Keratinocyte (primary cell): ENCODE data around the gene WNT9A. TPM values are rescaled to one million over a fixed set of nuclear protein-coding genes. Genes with fewer than 3 reads are reported as not detected.

Experiments
- DNase-seq: peaks from one replicate; pipeline ENCODE4 v3.0.0-alpha.2; 2011; ENCODE audit warnings: low read depth, missing footprints, low spot score
- FAIRE-seq: peaks from 2 replicates; lab custom pipeline; 2011; peaks lifted over from hg19 to GRCh38; lab: Jason Lieb, UNC
- H2AFZ ChIP-seq: 2 replicates; pipeline ENCODE4 v1.6.0; 2012; ENCODE audit warnings: low read length, control low read depth, inconsistent platforms; ENCODE audit not compliant: control insufficient read depth
- H3K27ac ChIP-seq: 2 replicates; pipeline ENCODE4 v1.5.1; 2011; ENCODE audit warnings: low read length; ENCODE audit not compliant: control insufficient read depth, insufficient read depth
- H3K27me3 ChIP-seq: 3 replicates; pipeline ENCODE4 v1.6.0; 2011; ENCODE audit warnings: low read length; ENCODE audit not compliant: control insufficient read depth, insufficient read depth; ENCODE audit errors: extremely low read depth
- H3K36me3 ChIP-seq, 2 experiments: 2 replicates in 1 of 2; 3 replicates in 1 of 2; pipeline ENCODE4 v1.5.1; 2011; ENCODE audit warnings: low read length in 2 of 2, mild to moderate bottlenecking in 1 of 2; ENCODE audit not compliant: control insufficient read depth in 2 of 2, insufficient read depth in 2 of 2; ENCODE audit errors: extremely low read depth in 1 of 2
- H3K4me1 ChIP-seq: 3 replicates; pipeline ENCODE4 v1.5.1; 2011; ENCODE audit warnings: low read length; ENCODE audit not compliant: control insufficient read depth, insufficient read depth; ENCODE audit errors: extremely low read depth
- H3K4me2 ChIP-seq: 3 replicates; pipeline ENCODE4 v1.6.0; 2011; ENCODE audit warnings: low read depth, low read length; ENCODE audit not compliant: control insufficient read depth, insufficient read depth; ENCODE audit errors: extremely low read depth
- H3K4me3 ChIP-seq, 3 experiments: fragments of 200-600 bp in 1 of 3; sonication (generic) in 1 of 3; 2 replicates in 2 of 3; 3 replicates in 1 of 3; pipeline ENCODE4 v1.5.1; 2011 to 2016; ENCODE audit warnings: low read length in 3 of 3, mild to moderate bottlenecking in 3 of 3, control low read depth in 2 of 3, inconsistent platforms in 1 of 3, low read depth in 1 of 3, mixed read lengths in 1 of 3, mixed run types in 1 of 3, moderate library complexity in 1 of 3; ENCODE audit not compliant: control insufficient read depth in 2 of 3, insufficient read depth in 2 of 3; ENCODE audit errors: extremely low read depth in 1 of 3
- H3K79me2 ChIP-seq: 2 replicates; pipeline ENCODE4 v1.6.0; 2012; ENCODE audit warnings: low read length; ENCODE audit not compliant: control insufficient read depth, insufficient read depth
- H3K9ac ChIP-seq: 3 replicates; pipeline ENCODE4 v1.6.0; 2011; ENCODE audit warnings: low read length; ENCODE audit not compliant: control insufficient read depth, insufficient read depth; ENCODE audit errors: extremely low read depth
- H3K9me1 ChIP-seq: 3 replicates; pipeline ENCODE4 v1.6.0; 2011; ENCODE audit warnings: low read length; ENCODE audit not compliant: control insufficient read depth, insufficient read depth; ENCODE audit errors: extremely low read depth
- H3K9me3 ChIP-seq: 2 replicates; pipeline ENCODE4 v1.5.1; 2012; ENCODE audit warnings: low read depth, low read length; ENCODE audit not compliant: control insufficient read depth
- H4K20me1 ChIP-seq: 3 replicates; pipeline ENCODE4 v1.6.0; 2011; ENCODE audit warnings: low read length; ENCODE audit not compliant: control insufficient read depth, insufficient read depth; ENCODE audit errors: extremely low read depth
- CTCF ChIP-seq, 3 experiments: IDR thresholded peaks in 1 of 3; conservative IDR thresholded peaks in 1 of 3; optimal IDR thresholded peaks in 1 of 3; 2 replicates in 2 of 3; 3 replicates in 1 of 3; pipeline versions ENCODE3 to v1.5.1; 2011; ENCODE audit warnings: low read length in 3 of 3, mild to moderate bottlenecking in 3 of 3, moderate library complexity in 2 of 3, control low read depth in 1 of 3, inconsistent platforms in 1 of 3; ENCODE audit not compliant: insufficient read depth in 2 of 3; ENCODE audit errors: extremely low read depth in 1 of 3
- EZH2 ChIP-seq: IDR thresholded peaks from one replicate; pipeline ENCODE4 v1.6.1; 2012; ENCODE audit warnings: inconsistent platforms, mild to moderate bottlenecking, low read length, moderate library complexity
- dilution Hi-C: fragments of 300-500 bp; cut with MboI; formaldehyde crosslinking; loops from one replicate; pipeline ENCODE4 v1.7.0; 2020; ENCODE audit warnings: low sequenced_read_pairs; ENCODE audit not compliant: extremely low pct_ligation_motif_present
- polyA plus RNA-seq, 5 experiments: library from polyadenylated mRNA; depleted of rRNA in 3 of 5; stranded (reverse) in 3 of 5; stranded (forward) in 1 of 5; unstranded in 1 of 5; fragments of >200 nt; gene quantifications; 1 replicate in 1 of 5; 2 replicates in 3 of 5; 3 replicates in 1 of 5; pipeline versions ENCODE4 v1.2.1 to v1.2.3, GENCODE V29; 2011 to 2012; ENCODE audit warnings: missing spikeins in 2 of 5, low read depth in 1 of 5, low replicate concordance in 1 of 5

Gene WNT9A
- polyA plus RNA-seq, 1 donor (not counting 4 experiments of a cell fraction or from before 2014, with no cell fraction given), result 1.7 TPM

- Histone ChIP-seq H3K79me2 (no peaks in the 10 kb centered on the region), H3K9me3 (no peaks in the 10 kb centered on the region), H3K4me3 (no peak overlapping the region), H3K4me1 (peaks cover 16% of the 10 kb centered on the region), H3K9me1 (no peaks in the 10 kb centered on the region), H3K9ac (peak overlapping the region; percentile 37), H3K27me3 (no peaks in the 10 kb centered on the region), H2AFZ (peak overlapping the region; percentile 15), H3K36me3 (no peaks in the 10 kb centered on the region), H3K27ac (no peak overlapping the region), H3K4me2 (peak overlapping the region; percentile 20), H4K20me1 (peaks cover 3% of the 10 kb centered on the region)
- peak; percentile 73 for DNase-seq
- no peak for TF ChIP-seq EZH2
- peak; percentile 66 for FAIRE-seq
- dilution Hi-C loops, result no loop called here
Observed at GRCh38 chr1:227915564-227916553, 31.9 kb downstream of the WNT9A start.

- no peak overlapping the region for H3K4me3 ChIP-seq
- peak overlapping the region; percentile 37 for H3K9ac ChIP-seq
- TF ChIP-seq CTCF (optimal IDR thresholded peaks at IDR 0.05 in 1 of 3, IDR thresholded peaks at IDR 0.05 in 1 of 3, conservative IDR thresholded peaks at IDR 0.05 in 1 of 3; ENCODE audit: extremely low read depth in 1 of 3, insufficient read depth in 2 of 3, low read length in 3 of 3) (no peak), EZH2 (no peak)
- no peaks in the 10 kb centered on the region for H3K9me1 ChIP-seq
- peaks cover 24% of the 10 kb centered on the region for H3K4me1 ChIP-seq
- H3K27me3 ChIP-seq, result no peaks in the 10 kb centered on the region
- H3K27ac ChIP-seq, result no peak overlapping the region
- H2AFZ ChIP-seq, result peak overlapping the region; percentile 15
- DNase-seq (no peak), FAIRE-seq (no peak)
- no peaks in the 10 kb centered on the region for H3K9me3 ChIP-seq
- dilution Hi-C loops, result no loop called here
- H3K79me2 ChIP-seq, result no peaks in the 10 kb centered on the region
- H3K4me2 ChIP-seq, result peak overlapping the region; percentile 20
- H4K20me1 ChIP-seq, result peaks cover 3% of the 10 kb centered on the region
- no peaks in the 10 kb centered on the region for H3K36me3 ChIP-seq
Observed at GRCh38 chr1:227914801-227915563, 32.8 kb downstream of the WNT9A start.
